Progenitor cell of endocrine pancreas (in vitro differentiated cells): ENCODE measurements around the gene HIVEP3. TPM values are rescaled to one million over a fixed set of nuclear protein-coding genes. Genes with fewer than 3 reads are reported as not detected.
A peak's percentile ranks its signal among the peaks of the same experiment; 100 is the strongest.

Source experiments
- DNase-seq: peaks from one replicate; pipeline ENCODE4 v3.0.0; 2021; ENCODE audit warnings: low spot score; ENCODE audit not compliant: unreplicated experiment
- H3K27ac Mint-ChIP-seq: 2 replicates; pipeline ENCODE4 v1.8.0; 2021; ENCODE audit warnings: mild to moderate bottlenecking, moderate library complexity, mixed read lengths
- H3K27me3 Mint-ChIP-seq: 2 replicates; pipeline ENCODE4 v1.8.0; 2021; ENCODE audit warnings: mixed read lengths
- H3K36me3 Mint-ChIP-seq: 2 replicates; pipeline ENCODE4 v1.8.0; 2022; ENCODE audit warnings: mixed read lengths; ENCODE audit not compliant: insufficient read depth
- H3K4me1 Mint-ChIP-seq: 2 replicates; pipeline ENCODE4 v1.8.0; 2021; ENCODE audit warnings: low read depth, mixed read lengths
- H3K4me3 Mint-ChIP-seq: 2 replicates; pipeline ENCODE4 v1.8.0; 2021; ENCODE audit warnings: low read depth, mild to moderate bottlenecking, moderate library complexity, mixed read lengths
- H3K9me3 Mint-ChIP-seq: 2 replicates; pipeline ENCODE4 v1.8.0; 2021; ENCODE audit warnings: low read depth, mixed read lengths
- total RNA-seq: library from RNA; stranded (reverse); gene quantifications from 2 replicates; pipeline ENCODE4 v1.2.1, GENCODE V29; 2021
- TF ChIP-seq, protein P1 (sequence below): fragments of 200-600 bp; sonication (generic); IDR thresholded peaks from one replicate; pipeline ENCODE4 v1.5.0; 2021; ENCODE audit warnings: antibody characterized with exemption, mild to moderate bottlenecking; ENCODE audit not compliant: unreplicated experiment

Gene HIVEP3
- total RNA-seq, 1 donor from 2014 or later, result 1.1 TPM

DNA sequence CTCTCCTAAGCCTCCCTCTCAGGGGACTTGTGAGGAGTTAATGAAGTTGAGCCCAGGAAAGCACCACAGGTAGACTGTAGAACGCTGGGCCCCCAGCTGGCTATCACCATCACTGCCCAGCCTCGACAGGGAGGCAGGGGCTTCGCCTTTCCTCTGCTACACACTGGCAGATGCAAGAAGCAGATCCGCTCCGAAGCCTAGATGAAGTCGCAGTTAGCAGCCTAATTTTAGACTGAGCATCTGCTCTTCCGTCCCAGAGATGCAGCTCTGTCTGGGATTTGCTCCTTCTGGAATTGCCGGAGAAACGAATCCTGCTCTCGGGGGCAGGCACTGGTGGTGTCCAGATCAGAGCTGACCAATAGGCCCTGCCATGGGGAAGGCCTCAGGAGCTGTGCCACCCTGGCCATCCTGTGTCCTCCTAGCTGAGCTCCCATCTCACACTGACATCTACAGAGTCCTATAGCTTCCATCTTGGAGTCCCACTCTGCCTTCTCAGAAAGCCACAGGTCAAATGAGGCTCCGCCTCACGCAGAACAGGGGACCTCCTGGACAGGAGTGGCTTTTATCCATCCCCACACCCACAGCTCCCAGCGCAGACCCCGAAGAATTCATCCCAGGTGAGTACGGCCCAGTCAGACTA, 247.5 kb downstream of the HIVEP3 start:
- TF ChIP-seq, protein P1, sequence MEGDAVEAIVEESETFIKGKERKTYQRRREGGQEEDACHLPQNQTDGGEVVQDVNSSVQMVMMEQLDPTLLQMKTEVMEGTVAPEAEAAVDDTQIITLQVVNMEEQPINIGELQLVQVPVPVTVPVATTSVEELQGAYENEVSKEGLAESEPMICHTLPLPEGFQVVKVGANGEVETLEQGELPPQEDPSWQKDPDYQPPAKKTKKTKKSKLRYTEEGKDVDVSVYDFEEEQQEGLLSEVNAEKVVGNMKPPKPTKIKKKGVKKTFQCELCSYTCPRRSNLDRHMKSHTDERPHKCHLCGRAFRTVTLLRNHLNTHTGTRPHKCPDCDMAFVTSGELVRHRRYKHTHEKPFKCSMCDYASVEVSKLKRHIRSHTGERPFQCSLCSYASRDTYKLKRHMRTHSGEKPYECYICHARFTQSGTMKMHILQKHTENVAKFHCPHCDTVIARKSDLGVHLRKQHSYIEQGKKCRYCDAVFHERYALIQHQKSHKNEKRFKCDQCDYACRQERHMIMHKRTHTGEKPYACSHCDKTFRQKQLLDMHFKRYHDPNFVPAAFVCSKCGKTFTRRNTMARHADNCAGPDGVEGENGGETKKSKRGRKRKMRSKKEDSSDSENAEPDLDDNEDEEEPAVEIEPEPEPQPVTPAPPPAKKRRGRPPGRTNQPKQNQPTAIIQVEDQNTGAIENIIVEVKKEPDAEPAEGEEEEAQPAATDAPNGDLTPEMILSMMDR, result no peak

DNA sequence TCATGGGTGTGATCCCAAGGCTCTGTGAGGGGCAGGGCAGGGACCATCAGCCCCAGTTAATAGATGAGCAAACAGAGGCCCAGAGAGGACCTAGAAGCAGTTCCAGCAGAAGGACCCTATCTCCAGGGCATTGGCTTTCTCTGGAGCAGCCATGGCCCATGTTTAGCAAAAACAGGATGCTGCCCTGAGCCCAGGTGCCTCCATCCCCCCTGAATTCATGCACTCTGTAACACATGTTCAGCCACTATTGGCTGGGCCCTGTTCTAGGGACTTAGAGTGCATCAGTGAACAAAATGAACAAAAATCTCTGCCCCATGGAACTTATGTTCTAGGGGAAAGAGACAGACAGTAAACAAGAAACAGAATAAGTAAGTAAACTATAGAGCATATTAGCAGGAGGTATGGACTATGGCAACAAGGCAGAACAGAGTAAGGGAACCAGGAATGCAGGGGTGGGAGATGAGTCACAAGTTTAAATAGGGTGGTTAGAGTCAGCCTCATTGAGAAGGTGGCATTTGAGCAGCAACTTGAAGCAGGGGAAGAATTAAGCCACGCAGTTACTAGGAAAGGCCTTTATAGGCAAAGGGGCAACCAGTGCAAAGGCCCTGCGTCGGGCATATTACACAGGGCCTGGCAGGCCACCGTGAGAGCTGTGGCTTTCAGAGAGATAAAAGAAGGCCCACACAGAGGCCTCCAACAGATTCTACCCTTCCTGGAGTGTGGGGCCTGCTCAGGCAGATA, 248.3 kb downstream of the HIVEP3 start:
- no peak overlapping the region for H3K27ac Mint-ChIP-seq
- H3K9me3 Mint-ChIP-seq, result no peaks in the 10 kb centered on the region
- TF ChIP-seq, protein P1, result no peak
- H3K36me3 Mint-ChIP-seq, result no peaks in the 10 kb centered on the region
- peaks cover 2% of the 10 kb centered on the region for H3K4me1 Mint-ChIP-seq
- peaks cover 48% of the 10 kb centered on the region for H3K27me3 Mint-ChIP-seq
- H3K4me3 Mint-ChIP-seq, result no peak overlapping the region
- no peak for DNase-seq

More for the DNA sequence above, 247.5 kb downstream of the HIVEP3 start:
- DNase-seq, result no peak
- Mint-ChIP-seq H3K4me1 (peaks cover 2% of the 10 kb centered on the region), H3K27me3 (peaks cover 45% of the 10 kb centered on the region), H3K9me3 (no peaks in the 10 kb centered on the region), H3K36me3 (no peaks in the 10 kb centered on the region), H3K4me3 (no peak overlapping the region), H3K27ac (no peak overlapping the region)

DNA sequence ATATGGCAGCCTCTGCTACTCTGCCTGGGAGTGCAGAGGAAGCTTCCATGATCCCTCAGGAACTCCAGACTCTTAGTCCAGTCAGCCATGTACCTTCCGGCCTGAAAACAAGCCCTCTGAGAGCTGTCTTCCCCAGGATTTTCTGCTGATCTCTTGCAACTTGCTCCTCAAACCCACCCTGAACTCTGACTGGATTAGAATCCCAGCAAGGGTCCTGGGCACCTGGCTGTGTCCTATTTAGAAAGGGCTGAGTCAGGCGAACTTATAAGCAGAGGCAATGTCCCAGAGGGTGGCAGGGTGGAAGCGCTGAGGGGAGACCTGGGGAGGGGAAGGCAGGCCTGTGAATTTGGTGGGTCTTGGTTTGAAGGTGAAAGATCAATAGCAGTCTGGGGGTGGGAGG, 249.8 kb downstream of the HIVEP3 start:
- Mint-ChIP-seq H3K4me1 (peaks cover 2% of the 10 kb centered on the region), H3K9me3 (no peaks in the 10 kb centered on the region), H3K27ac (no peak overlapping the region), H3K4me3 (no peak overlapping the region), H3K36me3 (no peaks in the 10 kb centered on the region), H3K27me3 (peaks cover 48% of the 10 kb centered on the region)
- TF ChIP-seq, protein P1, result no peak
- DNase-seq, result no peak

DNA sequence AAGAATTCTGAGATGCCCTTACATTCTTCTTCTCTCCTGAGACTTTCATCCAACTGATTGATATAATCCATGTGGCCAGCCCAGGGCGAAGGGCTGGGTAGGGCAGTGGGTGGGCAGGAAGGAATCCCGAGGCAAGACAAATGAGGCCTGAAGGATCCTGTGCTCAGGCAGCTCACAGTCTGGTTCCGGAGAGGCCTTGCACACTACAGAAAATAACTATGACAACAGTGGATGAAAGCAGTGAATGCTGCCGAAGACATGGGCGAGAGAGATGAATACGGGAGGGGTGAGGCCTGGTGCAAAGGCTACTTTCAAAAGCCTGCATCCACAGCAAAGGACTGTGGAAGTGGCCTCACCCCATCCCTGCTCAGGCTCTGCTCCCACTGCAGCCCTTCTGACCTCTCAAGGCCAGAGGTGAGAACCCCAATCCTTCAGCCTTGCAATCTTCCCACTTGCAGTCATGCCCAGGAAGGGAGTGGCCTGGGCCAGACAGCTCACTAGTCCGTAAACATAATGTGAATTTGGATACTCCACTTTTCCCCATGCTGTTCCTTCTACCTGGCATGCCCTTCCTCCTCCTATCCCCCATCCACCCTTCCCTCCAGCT, 250.6 kb downstream of the HIVEP3 start:
- no peak for DNase-seq
- Mint-ChIP-seq H3K36me3 (no peaks in the 10 kb centered on the region), H3K4me3 (no peak overlapping the region), H3K27me3 (peaks cover 50% of the 10 kb centered on the region), H3K9me3 (no peaks in the 10 kb centered on the region), H3K4me1 (peaks cover 2% of the 10 kb centered on the region), H3K27ac (no peak overlapping the region)
- TF ChIP-seq, protein P1, result no peak

DNA sequence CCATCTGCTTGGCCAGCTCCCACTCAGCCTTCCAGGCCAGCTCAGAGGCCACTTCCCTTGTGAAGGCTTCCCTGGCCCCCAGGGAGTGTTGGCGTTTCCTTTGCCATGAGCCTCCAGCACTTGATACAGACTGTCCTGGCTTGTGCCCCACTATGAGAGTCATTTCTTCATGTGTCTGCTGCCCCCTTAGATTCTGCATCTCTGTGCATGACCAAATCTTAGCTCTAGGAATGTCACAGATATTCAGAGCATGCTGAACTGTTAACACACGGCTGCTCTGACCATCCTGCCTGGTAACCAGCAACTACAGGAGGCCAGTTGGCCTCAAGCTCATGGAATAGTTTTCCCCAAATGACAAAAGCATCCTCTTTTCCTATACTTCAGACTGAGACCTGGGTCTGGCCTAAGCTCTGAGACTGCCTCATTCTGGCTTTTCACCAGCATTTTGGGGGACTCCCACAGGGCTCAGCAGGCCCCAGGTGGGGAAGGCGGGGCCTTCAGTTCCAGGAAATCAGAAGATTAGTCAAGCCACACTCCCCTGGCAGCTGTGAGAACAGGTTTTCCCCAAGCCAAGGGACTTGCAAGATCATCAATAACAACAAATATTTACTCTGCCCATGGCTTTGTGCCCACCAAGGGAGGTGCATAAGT, 251.6 kb downstream of the HIVEP3 start:
- H3K4me3 Mint-ChIP-seq, result no peak overlapping the region
- DNase-seq, result no peak
- no peaks in the 10 kb centered on the region for H3K4me1 Mint-ChIP-seq
- H3K27me3 Mint-ChIP-seq, result peaks cover 46% of the 10 kb centered on the region
- H3K27ac Mint-ChIP-seq, result peak overlapping the region; percentile 70
- TF ChIP-seq, protein P1, result no peak
- H3K9me3 Mint-ChIP-seq, result no peaks in the 10 kb centered on the region
- H3K36me3 Mint-ChIP-seq, result no peaks in the 10 kb centered on the region
